Nephron (organoid): ENCODE data around the gene UXS1.
A peak's percentile ranks its signal among the peaks of the same experiment; 100 is the strongest.

ENCODE experiments used
- H3K27ac Mint-ChIP-seq, 3 experiments: 2 replicates each; pipeline ENCODE4 v1.8.0; 2020; ENCODE audit warnings: mixed read lengths in 3 of 3, mild to moderate bottlenecking in 2 of 3, moderate library complexity in 1 of 3
- H3K27me3 Mint-ChIP-seq: 2 replicates; pipeline ENCODE4 v1.8.0; 2021; ENCODE audit warnings: low read depth, mild to moderate bottlenecking, moderate library complexity, mixed read lengths
- H3K36me3 Mint-ChIP-seq: 2 replicates; pipeline ENCODE4 v1.8.0; 2020; ENCODE audit warnings: low read depth, mixed read lengths
- H3K4me1 Mint-ChIP-seq: 2 replicates; pipeline ENCODE4 v1.8.0; 2020; ENCODE audit warnings: mixed read lengths
- H3K4me3 Mint-ChIP-seq, 3 experiments: 2 replicates each; pipeline ENCODE4 v1.8.0; 2020; ENCODE audit warnings: mild to moderate bottlenecking in 3 of 3, mixed read lengths in 3 of 3, moderate library complexity in 2 of 3
- H3K9me3 Mint-ChIP-seq: 2 replicates; pipeline ENCODE4 v1.8.0; 2020; ENCODE audit warnings: mixed read lengths
- TF ChIP-seq, protein P1 (sequence below), 3 experiments: fragments of 200-600 bp; sonication (generic); IDR thresholded peaks; one replicate each; pipeline ENCODE4 v1.5.0; 2021; ENCODE audit warnings: antibody characterized with exemption in 3 of 3; ENCODE audit not compliant: unreplicated experiment in 3 of 3

The UXS1 gene

DNA sequence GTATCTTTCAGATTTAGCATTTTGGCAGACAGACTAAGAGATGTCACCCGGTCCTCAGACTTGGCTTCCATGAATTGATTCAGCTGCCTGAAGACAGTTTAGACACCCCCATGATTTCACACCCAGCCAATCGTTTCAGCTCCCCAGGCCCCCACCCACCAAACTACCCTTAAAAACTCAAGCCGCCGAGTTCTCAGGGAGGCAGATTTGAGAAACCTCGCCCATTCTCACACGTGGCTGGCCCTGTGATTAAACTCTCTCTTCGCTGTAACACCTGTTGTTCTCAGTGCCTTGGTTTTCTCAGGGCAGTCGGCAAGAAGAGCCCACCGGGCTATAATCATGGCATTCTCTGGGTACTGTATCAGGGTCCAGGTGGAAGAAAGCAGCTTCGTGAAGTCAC lies 35.2 kb downstream of the UXS1 start:
- Mint-ChIP-seq H3K36me3 (peaks cover 76% of the 10 kb centered on the region), H3K9me3 (peaks cover 20% of the 10 kb centered on the region), H3K4me1 (peaks cover 25% of the 10 kb centered on the region), H3K27me3 (no peaks in the 10 kb centered on the region), H3K27ac (peak overlapping the region in 2 of 3 experiments; percentile 44 to 83), H3K4me3 (no peak overlapping the region)
- TF ChIP-seq, protein P1, sequence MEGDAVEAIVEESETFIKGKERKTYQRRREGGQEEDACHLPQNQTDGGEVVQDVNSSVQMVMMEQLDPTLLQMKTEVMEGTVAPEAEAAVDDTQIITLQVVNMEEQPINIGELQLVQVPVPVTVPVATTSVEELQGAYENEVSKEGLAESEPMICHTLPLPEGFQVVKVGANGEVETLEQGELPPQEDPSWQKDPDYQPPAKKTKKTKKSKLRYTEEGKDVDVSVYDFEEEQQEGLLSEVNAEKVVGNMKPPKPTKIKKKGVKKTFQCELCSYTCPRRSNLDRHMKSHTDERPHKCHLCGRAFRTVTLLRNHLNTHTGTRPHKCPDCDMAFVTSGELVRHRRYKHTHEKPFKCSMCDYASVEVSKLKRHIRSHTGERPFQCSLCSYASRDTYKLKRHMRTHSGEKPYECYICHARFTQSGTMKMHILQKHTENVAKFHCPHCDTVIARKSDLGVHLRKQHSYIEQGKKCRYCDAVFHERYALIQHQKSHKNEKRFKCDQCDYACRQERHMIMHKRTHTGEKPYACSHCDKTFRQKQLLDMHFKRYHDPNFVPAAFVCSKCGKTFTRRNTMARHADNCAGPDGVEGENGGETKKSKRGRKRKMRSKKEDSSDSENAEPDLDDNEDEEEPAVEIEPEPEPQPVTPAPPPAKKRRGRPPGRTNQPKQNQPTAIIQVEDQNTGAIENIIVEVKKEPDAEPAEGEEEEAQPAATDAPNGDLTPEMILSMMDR (IDR thresholded peaks at IDR 0.05; ENCODE audit: unreplicated experiment in 3 of 3) = no peak

DNA sequence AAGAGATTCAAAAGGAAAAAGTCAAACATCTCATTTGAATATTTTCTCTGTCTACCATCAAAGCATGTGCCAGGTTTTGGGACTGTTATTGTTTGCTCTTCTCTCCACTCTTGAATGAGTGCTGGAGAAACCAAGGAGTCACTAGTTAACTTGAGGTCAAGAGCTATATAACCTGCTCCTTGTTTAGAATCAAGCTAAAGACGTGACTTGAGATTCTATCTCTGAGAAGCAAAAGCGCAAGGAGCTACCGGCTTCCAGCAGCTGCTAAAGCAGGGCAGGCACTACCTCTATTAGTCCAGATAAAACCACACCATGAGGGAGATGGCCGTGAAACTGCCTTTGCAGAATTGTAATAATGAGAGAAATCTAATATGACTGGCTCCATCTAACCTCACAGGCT lies 36.0 kb downstream of the UXS1 start:
- peaks cover 81% of the 10 kb centered on the region for H3K36me3 Mint-ChIP-seq
- peak overlapping the region in 2 of 3 experiments; percentile 44 to 83 for H3K27ac Mint-ChIP-seq
- H3K4me1 Mint-ChIP-seq = peaks cover 23% of the 10 kb centered on the region
- H3K4me3 Mint-ChIP-seq = no peak overlapping the region
- H3K9me3 Mint-ChIP-seq = peaks cover 28% of the 10 kb centered on the region
- TF ChIP-seq, protein P1 (IDR thresholded peaks at IDR 0.05; ENCODE audit: unreplicated experiment in 3 of 3) = no peak
- no peaks in the 10 kb centered on the region for H3K27me3 Mint-ChIP-seq

DNA sequence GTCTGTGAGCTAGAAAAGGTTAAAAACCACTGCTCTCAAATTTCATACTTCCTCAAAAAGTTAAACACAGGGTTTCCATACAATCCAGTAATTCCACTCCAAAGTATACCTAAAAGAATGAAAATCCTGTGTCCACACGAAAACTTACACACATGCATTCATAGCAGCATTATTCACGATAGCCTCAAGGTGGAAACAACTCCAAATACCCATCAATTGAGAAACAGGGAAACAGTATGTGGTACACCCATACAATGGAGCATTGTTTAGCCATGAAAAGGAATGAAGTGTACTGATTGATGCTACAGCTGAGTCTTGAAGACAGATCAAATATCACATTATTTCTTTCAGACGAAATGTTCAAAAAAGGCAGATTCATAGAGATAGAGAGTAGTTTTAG lies 36.7 kb downstream of the UXS1 start:
- H3K27me3 Mint-ChIP-seq = no peaks in the 10 kb centered on the region
- peaks cover 83% of the 10 kb centered on the region for H3K36me3 Mint-ChIP-seq
- peaks cover 33% of the 10 kb centered on the region for H3K9me3 Mint-ChIP-seq
- TF ChIP-seq, protein P1 (IDR thresholded peaks at IDR 0.05; ENCODE audit: unreplicated experiment in 3 of 3) = no peak
- peaks cover 23% of the 10 kb centered on the region for H3K4me1 Mint-ChIP-seq
- no peak overlapping the region for H3K27ac Mint-ChIP-seq
- no peak overlapping the region for H3K4me3 Mint-ChIP-seq

DNA sequence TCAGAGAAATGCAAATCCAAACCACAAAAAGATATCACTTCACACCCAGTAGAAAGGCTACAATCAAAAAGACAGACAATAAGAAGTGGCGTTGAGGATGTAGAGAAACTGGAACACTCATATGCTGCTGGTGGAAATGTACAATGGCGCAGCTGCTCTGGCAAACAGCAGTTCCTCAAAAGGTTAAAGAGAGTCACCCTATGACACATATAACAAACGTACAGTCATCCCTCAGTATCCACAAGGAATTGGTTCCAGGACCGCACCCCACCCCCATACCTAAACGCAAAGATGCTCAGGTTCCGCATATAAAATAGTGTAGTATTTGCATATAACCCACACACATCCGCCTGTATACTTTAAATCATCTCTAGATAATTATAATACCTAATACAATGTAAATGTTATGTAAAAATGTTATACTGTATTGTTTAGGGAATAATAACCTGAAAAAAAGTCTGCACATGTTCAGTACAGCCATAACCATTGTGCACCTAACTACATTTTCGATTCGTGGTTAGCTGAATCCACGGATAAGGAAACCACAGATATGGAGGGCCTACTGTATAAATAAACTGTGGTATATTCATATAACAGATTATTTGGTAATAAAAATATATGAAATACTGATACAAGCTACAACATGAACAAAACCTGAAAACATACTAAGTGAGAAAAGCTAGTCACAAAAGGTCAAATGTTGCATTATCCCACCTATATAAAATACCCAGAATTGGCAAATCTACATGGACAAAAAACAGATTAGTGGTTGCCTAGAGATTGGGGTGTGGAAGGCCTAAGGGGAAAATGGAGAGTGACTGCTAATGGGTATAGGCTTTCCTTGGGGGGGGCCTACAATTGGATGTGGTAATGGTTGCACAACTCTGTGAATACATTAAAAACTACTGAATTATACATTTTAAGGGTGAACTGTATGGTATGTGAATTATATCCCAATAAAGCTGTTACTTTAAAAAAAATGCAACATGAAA lies 37.5 kb downstream of the UXS1 start:
- Mint-ChIP-seq H3K36me3 (peaks cover 91% of the 10 kb centered on the region), H3K27me3 (no peaks in the 10 kb centered on the region), H3K4me3 (no peak overlapping the region), H3K27ac (no peak overlapping the region), H3K9me3 (peaks cover 35% of the 10 kb centered on the region), H3K4me1 (peaks cover 19% of the 10 kb centered on the region)
- TF ChIP-seq, protein P1 (IDR thresholded peaks at IDR 0.05; ENCODE audit: unreplicated experiment in 3 of 3) = no peak

DNA sequence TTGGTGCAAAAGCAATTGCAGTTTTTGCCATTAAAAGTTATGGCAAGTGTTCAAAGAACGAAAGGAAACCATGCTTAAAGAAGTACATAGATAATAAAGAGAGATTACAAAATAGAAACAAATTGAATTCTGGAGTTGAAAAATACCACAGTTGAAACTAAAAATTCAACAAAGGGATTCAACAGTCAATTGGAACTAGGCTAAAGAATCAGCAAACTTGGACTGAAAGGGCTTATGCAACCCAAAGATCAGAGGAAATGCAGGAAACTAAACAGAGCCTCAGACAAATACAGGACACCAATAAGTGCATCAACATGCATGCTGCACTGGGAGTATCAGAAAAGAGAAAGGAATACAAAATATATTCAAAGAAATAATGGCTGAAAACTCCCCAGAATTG lies 40.3 kb downstream of the UXS1 start:
- Mint-ChIP-seq H3K36me3 (peaks cover 99% of the 10 kb centered on the region), H3K27ac (no peak overlapping the region), H3K27me3 (no peaks in the 10 kb centered on the region), H3K4me1 (peaks cover 7% of the 10 kb centered on the region), H3K4me3 (no peak overlapping the region), H3K9me3 (peaks cover 38% of the 10 kb centered on the region)
- TF ChIP-seq, protein P1 (IDR thresholded peaks at IDR 0.05; ENCODE audit: unreplicated experiment in 3 of 3) = no peak
